Measurements from ENCODE around the gene JTB. TPM values are rescaled to one million over a fixed set of nuclear protein-coding genes. Genes with fewer than 3 reads are reported as not detected.

JTB gene
- total RNA-seq, 1 experiment from 2014 or later = 134 TPM

DNA sequence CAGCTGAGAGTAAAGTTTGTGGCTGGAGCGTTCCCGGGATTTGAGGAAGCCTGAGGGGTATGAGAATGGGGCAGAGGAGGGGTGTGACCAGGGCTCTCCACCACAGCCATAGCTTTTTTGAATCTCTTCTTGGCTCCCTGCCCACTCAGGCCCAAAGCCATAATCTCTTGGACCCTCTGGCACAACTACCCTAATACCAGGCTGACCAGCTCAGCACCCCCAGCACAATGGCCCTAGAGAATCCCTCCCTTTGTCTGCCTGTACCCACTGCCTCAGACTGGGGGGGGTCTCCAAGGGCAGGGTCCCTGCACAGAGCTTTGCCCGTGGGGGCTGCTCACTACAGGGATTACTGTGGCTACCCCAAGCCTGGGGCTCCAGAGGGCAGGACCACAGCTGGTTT, 38.5 kb downstream of the JTB start:
- H3K27me3 ChIP-seq (ENCODE audit: control insufficient read depth, insufficient read depth, low read length) = no peaks in the 10 kb centered on the region
- BruUV-seq (replicated peaks) = no TSS peak
- H3K27ac ChIP-seq (ENCODE audit: low read length) = no peak overlapping the region
- in situ Hi-C loops (cut with HindIII; ENCODE audit: low pct_unique_long_range_greater_than_20kb, low sequenced_read_pairs) (no loop called here), intact Hi-C loops (cut with micrococcal nuclease; ENCODE audit: unreplicated experiment) (no loop called here)
- H3K36me3 ChIP-seq (ENCODE audit: control insufficient read depth, insufficient read depth, low read length) = 0 out of 2 replicates have a peak, but pooled peaks cover 6% of the 10 kb centered on the region
- no peaks in the 10 kb centered on the region for H3K9me3 ChIP-seq (ENCODE audit: control insufficient read depth, insufficient read depth, low read depth, low read length)
- H3K4me3 ChIP-seq (ENCODE audit: low read depth in 2 of 2, low read length in 2 of 2) = no peak overlapping the region
- TF ChIP-seq, protein P1, sequence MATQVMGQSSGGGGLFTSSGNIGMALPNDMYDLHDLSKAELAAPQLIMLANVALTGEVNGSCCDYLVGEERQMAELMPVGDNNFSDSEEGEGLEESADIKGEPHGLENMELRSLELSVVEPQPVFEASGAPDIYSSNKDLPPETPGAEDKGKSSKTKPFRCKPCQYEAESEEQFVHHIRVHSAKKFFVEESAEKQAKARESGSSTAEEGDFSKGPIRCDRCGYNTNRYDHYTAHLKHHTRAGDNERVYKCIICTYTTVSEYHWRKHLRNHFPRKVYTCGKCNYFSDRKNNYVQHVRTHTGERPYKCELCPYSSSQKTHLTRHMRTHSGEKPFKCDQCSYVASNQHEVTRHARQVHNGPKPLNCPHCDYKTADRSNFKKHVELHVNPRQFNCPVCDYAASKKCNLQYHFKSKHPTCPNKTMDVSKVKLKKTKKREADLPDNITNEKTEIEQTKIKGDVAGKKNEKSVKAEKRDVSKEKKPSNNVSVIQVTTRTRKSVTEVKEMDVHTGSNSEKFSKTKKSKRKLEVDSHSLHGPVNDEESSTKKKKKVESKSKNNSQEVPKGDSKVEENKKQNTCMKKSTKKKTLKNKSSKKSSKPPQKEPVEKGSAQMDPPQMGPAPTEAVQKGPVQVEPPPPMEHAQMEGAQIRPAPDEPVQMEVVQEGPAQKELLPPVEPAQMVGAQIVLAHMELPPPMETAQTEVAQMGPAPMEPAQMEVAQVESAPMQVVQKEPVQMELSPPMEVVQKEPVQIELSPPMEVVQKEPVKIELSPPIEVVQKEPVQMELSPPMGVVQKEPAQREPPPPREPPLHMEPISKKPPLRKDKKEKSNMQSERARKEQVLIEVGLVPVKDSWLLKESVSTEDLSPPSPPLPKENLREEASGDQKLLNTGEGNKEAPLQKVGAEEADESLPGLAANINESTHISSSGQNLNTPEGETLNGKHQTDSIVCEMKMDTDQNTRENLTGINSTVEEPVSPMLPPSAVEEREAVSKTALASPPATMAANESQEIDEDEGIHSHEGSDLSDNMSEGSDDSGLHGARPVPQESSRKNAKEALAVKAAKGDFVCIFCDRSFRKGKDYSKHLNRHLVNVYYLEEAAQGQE (IDR thresholded peaks at IDR 0.05; ENCODE audit: insufficient read depth in 1 of 2, low read depth in 2 of 2, low read length in 1 of 2) = no peak
- TF ChIP-seq SIN3A (IDR thresholded peaks at IDR 0.05; ENCODE audit: borderline replicate concordance, insufficient read depth, low read depth, low read length) = no peak
- TF ChIP-seq, protein P2, sequence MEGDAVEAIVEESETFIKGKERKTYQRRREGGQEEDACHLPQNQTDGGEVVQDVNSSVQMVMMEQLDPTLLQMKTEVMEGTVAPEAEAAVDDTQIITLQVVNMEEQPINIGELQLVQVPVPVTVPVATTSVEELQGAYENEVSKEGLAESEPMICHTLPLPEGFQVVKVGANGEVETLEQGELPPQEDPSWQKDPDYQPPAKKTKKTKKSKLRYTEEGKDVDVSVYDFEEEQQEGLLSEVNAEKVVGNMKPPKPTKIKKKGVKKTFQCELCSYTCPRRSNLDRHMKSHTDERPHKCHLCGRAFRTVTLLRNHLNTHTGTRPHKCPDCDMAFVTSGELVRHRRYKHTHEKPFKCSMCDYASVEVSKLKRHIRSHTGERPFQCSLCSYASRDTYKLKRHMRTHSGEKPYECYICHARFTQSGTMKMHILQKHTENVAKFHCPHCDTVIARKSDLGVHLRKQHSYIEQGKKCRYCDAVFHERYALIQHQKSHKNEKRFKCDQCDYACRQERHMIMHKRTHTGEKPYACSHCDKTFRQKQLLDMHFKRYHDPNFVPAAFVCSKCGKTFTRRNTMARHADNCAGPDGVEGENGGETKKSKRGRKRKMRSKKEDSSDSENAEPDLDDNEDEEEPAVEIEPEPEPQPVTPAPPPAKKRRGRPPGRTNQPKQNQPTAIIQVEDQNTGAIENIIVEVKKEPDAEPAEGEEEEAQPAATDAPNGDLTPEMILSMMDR (IDR thresholded peaks at IDR 0.05) = no peak
- no peak for TF ChIP-seq TCF7L2 (IDR thresholded peaks at IDR 0.05; ENCODE audit: low read depth, low read length)
- TF ChIP-seq POLR2AphosphoS5 (IDR thresholded peaks at IDR 0.05; ENCODE audit: low read depth, low read length) = no peak
- ChIA-PET POLR2A (no interaction called here), CTCF (interaction anchor here (0.7 kb wide), 2 partner anchors 19 to 413 kb away, joined by 3 to 6 read pairs; no protein-coding TSS in a partner anchor)
- no peaks in the 10 kb centered on the region for H3K4me1 ChIP-seq (ENCODE audit: control insufficient read depth, insufficient read depth, low read length)
- DNase-seq (ENCODE audit: low read depth, low spot score) (no peak), ATAC-seq (no peak)

DNA sequence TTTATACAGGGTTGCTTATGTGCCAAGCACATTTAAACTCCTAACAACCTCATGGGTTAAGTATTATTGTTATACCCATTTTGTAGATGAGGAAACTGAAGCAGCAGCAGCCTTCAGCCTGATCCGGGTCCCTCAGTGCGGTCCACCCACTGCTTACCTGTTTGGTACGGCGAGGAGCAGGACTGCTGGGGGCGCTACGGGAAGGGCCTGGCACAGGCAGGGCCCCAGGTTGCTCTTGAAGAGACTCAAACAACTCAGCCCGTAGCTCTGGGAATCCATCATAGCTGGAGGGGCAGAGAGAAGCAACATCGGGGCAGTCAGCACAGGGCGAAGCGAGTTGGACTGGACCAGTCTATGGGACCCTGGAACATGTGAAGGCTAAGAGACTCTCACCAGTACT, 40.1 kb downstream of the JTB start:
- ChIA-PET CTCF (no interaction called here), POLR2A (no interaction called here)
- TF ChIP-seq TCF7L2 (IDR thresholded peaks at IDR 0.05; ENCODE audit: low read depth, low read length) (no peak), SIN3A (IDR thresholded peaks at IDR 0.05; ENCODE audit: borderline replicate concordance, insufficient read depth, low read depth, low read length) (no peak), POLR2AphosphoS5 (IDR thresholded peaks at IDR 0.05; ENCODE audit: low read depth, low read length) (no peak)
- TF ChIP-seq, protein P2 (IDR thresholded peaks at IDR 0.05) = no peak
- TF ChIP-seq, protein P1 (IDR thresholded peaks at IDR 0.05; ENCODE audit: insufficient read depth in 1 of 2, low read depth in 2 of 2, low read length in 1 of 2) = no peak
- DNase-seq (ENCODE audit: low read depth, low spot score) (no peak), ATAC-seq (no peak)
- Histone ChIP-seq H3K27me3 (ENCODE audit: control insufficient read depth, insufficient read depth, low read length) (no peaks in the 10 kb centered on the region), H3K4me3 (ENCODE audit: low read depth in 2 of 2, low read length in 2 of 2) (no peak overlapping the region), H3K4me1 (ENCODE audit: control insufficient read depth, insufficient read depth, low read length) (no peaks in the 10 kb centered on the region), H3K27ac (ENCODE audit: low read length) (no peak overlapping the region), H3K9me3 (ENCODE audit: control insufficient read depth, insufficient read depth, low read depth, low read length) (no peaks in the 10 kb centered on the region), H3K36me3 (ENCODE audit: control insufficient read depth, insufficient read depth, low read length) (0 out of 2 replicates have a peak, but pooled peaks cover 6% of the 10 kb centered on the region)
- no TSS peak for BruUV-seq (replicated peaks)
- in situ Hi-C loops (cut with HindIII; ENCODE audit: low pct_unique_long_range_greater_than_20kb, low sequenced_read_pairs) (no loop called here), intact Hi-C loops (cut with micrococcal nuclease; ENCODE audit: unreplicated experiment) (no loop called here)
